ENCODE measurements around the gene HSPBAP1.

HSPBAP1 gene

GRCh38 chr3:122785231-122785630, 8.4 kb downstream of the HSPBAP1 start:
- peak overlapping the region; percentile 7 for H3K27ac Mint-ChIP-seq
- no peak for DNase-seq
- peaks cover 10% of the 10 kb centered on the region for H3K9me3 Mint-ChIP-seq
- peaks cover 32% of the 10 kb centered on the region for H3K36me3 Mint-ChIP-seq (ENCODE audit: low read depth)
- no peak overlapping the region for H3K4me3 Mint-ChIP-seq
- no peak for TF ChIP-seq CTCF (IDR thresholded peaks at IDR 0.05)
- peaks cover 3% of the 10 kb centered on the region for H3K27me3 Mint-ChIP-seq (ENCODE audit: low read depth, poor library complexity)
- H3K4me1 Mint-ChIP-seq = no peaks in the 10 kb centered on the region

GRCh38 chr3:122784436-122784835, 9.2 kb downstream of the HSPBAP1 start:
- H3K4me1 Mint-ChIP-seq = no peaks in the 10 kb centered on the region
- H3K4me3 Mint-ChIP-seq = no peak overlapping the region
- H3K36me3 Mint-ChIP-seq (ENCODE audit: low read depth) = peaks cover 32% of the 10 kb centered on the region
- no peak for DNase-seq
- TF ChIP-seq CTCF (IDR thresholded peaks at IDR 0.05) = no peak
- H3K27ac Mint-ChIP-seq = no peak overlapping the region
- no peaks in the 10 kb centered on the region for H3K27me3 Mint-ChIP-seq (ENCODE audit: low read depth, poor library complexity)
- peaks cover 10% of the 10 kb centered on the region for H3K9me3 Mint-ChIP-seq

- H3K4me1 Mint-ChIP-seq = no peaks in the 10 kb centered on the region
- H3K27ac Mint-ChIP-seq = no peak overlapping the region
- no peaks in the 10 kb centered on the region for H3K27me3 Mint-ChIP-seq (ENCODE audit: low read depth, poor library complexity)
- no peak for TF ChIP-seq CTCF (IDR thresholded peaks at IDR 0.05)
- peaks cover 36% of the 10 kb centered on the region for H3K36me3 Mint-ChIP-seq (ENCODE audit: low read depth)
- H3K4me3 Mint-ChIP-seq = no peak overlapping the region
- peaks cover 10% of the 10 kb centered on the region for H3K9me3 Mint-ChIP-seq
- no peak for DNase-seq
Measured at GRCh38 chr3:122782804-122783203, 10.8 kb downstream of the HSPBAP1 start.

GRCh38 chr3:122777563-122777962, 16.1 kb downstream of the HSPBAP1 start:
- no peak for TF ChIP-seq CTCF (IDR thresholded peaks at IDR 0.05)
- Mint-ChIP-seq H3K27ac (no peak overlapping the region), H3K4me3 (no peak overlapping the region), H3K36me3 (ENCODE audit: low read depth) (peaks cover 13% of the 10 kb centered on the region), H3K27me3 (ENCODE audit: low read depth, poor library complexity) (no peaks in the 10 kb centered on the region), H3K9me3 (peaks cover 10% of the 10 kb centered on the region), H3K4me1 (no peaks in the 10 kb centered on the region)
- no peak for DNase-seq

GRCh38 chr3:122776675-122777468, 16.8 kb downstream of the HSPBAP1 start:
- Mint-ChIP-seq H3K27me3 (ENCODE audit: low read depth, poor library complexity) (no peaks in the 10 kb centered on the region), H3K36me3 (ENCODE audit: low read depth) (peaks cover 11% of the 10 kb centered on the region), H3K27ac (no peak overlapping the region), H3K9me3 (peaks cover 8% of the 10 kb centered on the region), H3K4me1 (no peaks in the 10 kb centered on the region), H3K4me3 (no peak overlapping the region)
- TF ChIP-seq CTCF (IDR thresholded peaks at IDR 0.05) = no peak
- no peak for DNase-seq

- H3K27me3 Mint-ChIP-seq (ENCODE audit: low read depth, poor library complexity) = no peaks in the 10 kb centered on the region
- H3K4me1 Mint-ChIP-seq = no peaks in the 10 kb centered on the region
- no peak overlapping the region for H3K4me3 Mint-ChIP-seq
- H3K36me3 Mint-ChIP-seq (ENCODE audit: low read depth) = peaks cover 9% of the 10 kb centered on the region
- no peak for DNase-seq
- no peak overlapping the region for H3K27ac Mint-ChIP-seq
- no peaks in the 10 kb centered on the region for H3K9me3 Mint-ChIP-seq
- TF ChIP-seq CTCF (IDR thresholded peaks at IDR 0.05) = no peak
Measured at GRCh38 chr3:122774564-122774963, 19.1 kb downstream of the HSPBAP1 start.
